ENCODE data around the gene ENTHD1.

GRCh38 chr22:39716534-39716933, 177.0 kb downstream of the ENTHD1 start:
- TF ChIP-seq CTCF (IDR thresholded peaks at IDR 0.05; ENCODE audit: low read depth, low read length) (no peak), POLR2A (IDR thresholded peaks at IDR 0.05; ENCODE audit: extremely low read depth, insufficient read length) (no peak)

Measured in NB4 (cell line).